ENCODE measurements around the gene HSP90AA1.

GRCh38 chr14:102086709-102086971, 204 bp downstream of the HSP90AA1 start:
- no peak for TF ChIP-seq CTCF (IDR thresholded peaks at IDR 0.05)
- TF ChIP-seq POLR2A (IDR thresholded peaks at IDR 0.05), result no peak

All from uterus (tissue), 2 donors.